ENCODE data around the gene ABCD3.

GRCh38 chr1:94384485-94385265 is 33.5 kb upstream of the ABCD3 start:
- TF ChIP-seq CTCF (IDR thresholded peaks at IDR 0.05; ENCODE audit: low read length) = no peak
- TF ChIP-seq EZH2 (optimal IDR thresholded peaks at IDR 0.05; ENCODE audit: low read depth, low read length) = no peak
- TF ChIP-seq EZH2phosphoT487 (IDR thresholded peaks at IDR 0.05; ENCODE audit: low read length) = no peak

Measured in MM.1S (cell line).